BE2C (cell line): Measurements from ENCODE around the gene PRKCB.
"Not testable (repeated sequence)": the region's sequence is repeated elsewhere in the genome, so short reads cannot be mapped to it uniquely, and the experiment has no call there.

Experiments
- DNase-seq: peaks from one replicate; pipeline ENCODE4 v3.0.0-alpha.2; 2020
- H3K27me3 ChIP-seq: fragments of 250-450 bp; sonication (Bioruptor Pico); 2 replicates; pipeline ENCODE4 v1.5.1; 2020; ENCODE audit warnings: mild to moderate bottlenecking
- H3K36me3 ChIP-seq: fragments of 250-450 bp; sonication (Bioruptor Pico); 2 replicates; pipeline ENCODE4 v1.5.1; 2020; ENCODE audit warnings: mild to moderate bottlenecking
- H3K4me1 ChIP-seq: fragments of 250-450 bp; sonication (Bioruptor Pico); 2 replicates; pipeline ENCODE4 v1.5.1; 2020
- H3K4me3 ChIP-seq: 2 replicates; pipeline ENCODE4 v1.5.1; 2011; ENCODE audit warnings: low read depth, low read length
- H3K9me3 ChIP-seq: fragments of 250-450 bp; sonication (Bioruptor Pico); 2 replicates; pipeline ENCODE4 v1.5.1; 2020
- CTCF ChIP-seq: IDR thresholded peaks from 2 replicates; pipeline ENCODE4 v1.5.1; 2012; ENCODE audit warnings: mild to moderate bottlenecking, low read depth, low read length

PRKCB gene

GRCh38 chr16:24015923-24016322, 180.1 kb downstream of the PRKCB start:
- Histone ChIP-seq H3K4me1 (no peaks in the 10 kb centered on the region), H3K36me3 (no peaks in the 10 kb centered on the region), H3K9me3 (no peaks in the 10 kb centered on the region), H3K27me3 (no peaks in the 10 kb centered on the region), H3K4me3 (no peak overlapping the region)
- DNase-seq = no peak
- TF ChIP-seq CTCF = no peak

DNA sequence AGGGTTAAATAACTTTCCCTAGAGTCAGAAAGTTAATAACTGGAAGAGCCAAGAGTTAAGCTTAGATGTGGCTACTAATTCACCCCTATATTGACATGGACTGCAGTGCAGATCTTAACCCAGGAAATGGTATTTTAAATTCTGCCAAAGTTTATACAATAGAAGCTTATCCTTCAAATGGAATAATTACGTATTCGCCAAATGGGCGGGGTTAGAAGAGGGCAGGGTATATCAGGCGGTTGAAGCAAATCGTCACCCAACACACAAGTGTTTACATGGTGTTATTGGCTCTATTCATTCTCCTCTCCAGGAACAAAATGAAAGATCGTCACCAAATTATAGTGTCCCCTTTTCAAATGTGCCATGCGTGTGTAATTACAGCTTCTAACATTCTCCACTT, 182.7 kb downstream of the PRKCB start:
- no peak for DNase-seq
- no peak for TF ChIP-seq CTCF
- Histone ChIP-seq H3K4me3 (no peak overlapping the region), H3K36me3 (no peaks in the 10 kb centered on the region), H3K4me1 (no peaks in the 10 kb centered on the region), H3K9me3 (no peaks in the 10 kb centered on the region), H3K27me3 (no peaks in the 10 kb centered on the region)

- no peak for DNase-seq
- no peak for TF ChIP-seq CTCF
- H3K27me3 ChIP-seq = no peaks in the 10 kb centered on the region; the same call in 1 of the 2 replicates
Observed at GRCh38 chr16:24022797-24023196, 187.0 kb downstream of the PRKCB start.

DNA sequence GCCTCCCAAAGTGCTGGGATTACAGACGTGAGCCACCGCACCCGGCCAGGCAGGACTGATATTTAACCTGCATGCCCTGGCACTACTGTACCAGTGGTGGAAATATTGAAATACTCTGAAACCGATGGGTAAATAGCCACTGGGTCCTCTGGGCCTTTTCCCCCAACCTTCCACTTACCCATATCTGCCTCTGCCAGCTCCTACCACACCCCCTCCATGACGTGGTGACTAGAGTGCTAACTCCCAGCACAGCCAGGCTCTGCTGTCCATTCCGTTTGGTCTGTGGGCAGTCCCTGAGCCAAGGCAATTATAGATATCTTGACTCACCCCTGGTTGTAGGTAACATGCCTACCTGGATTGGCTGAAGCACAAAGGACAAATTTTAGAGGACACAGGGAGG, 187.8 kb downstream of the PRKCB start:
- H3K36me3 ChIP-seq = no peaks in the 10 kb centered on the region
- TF ChIP-seq CTCF = no peak
- no peaks in the 10 kb centered on the region for H3K9me3 ChIP-seq

More at GRCh38 chr16:24022797-24023196, 187.0 kb downstream of the PRKCB start:
- no peaks in the 10 kb centered on the region for H3K36me3 ChIP-seq
- H3K4me3 ChIP-seq = no peak overlapping the region
- H3K4me1 ChIP-seq = no peaks in the 10 kb centered on the region
- no peaks in the 10 kb centered on the region for H3K9me3 ChIP-seq

DNA sequence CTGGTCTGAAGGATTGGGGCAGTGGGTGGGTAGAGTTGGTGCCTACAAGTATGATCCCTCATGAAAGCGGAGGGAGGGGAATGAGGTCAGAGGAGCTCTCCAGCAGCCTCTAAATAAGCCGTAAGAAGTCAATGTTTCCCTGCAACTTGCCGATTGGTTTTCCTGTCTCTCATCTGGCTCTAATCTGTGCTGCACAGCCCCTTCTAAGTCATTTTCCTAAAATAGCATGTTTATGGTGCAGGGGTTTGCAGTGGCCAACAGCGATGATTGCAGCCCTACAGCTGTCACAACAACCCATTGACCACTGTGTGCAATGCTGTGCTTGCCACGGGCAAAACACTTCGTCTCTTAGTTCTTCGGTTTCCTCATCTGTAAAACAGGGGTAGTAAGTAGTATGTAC, 189.2 kb downstream of the PRKCB start:
- no peaks in the 10 kb centered on the region; the same call in 1 of the 2 replicates for H3K27me3 ChIP-seq
- no peaks in the 10 kb centered on the region for H3K36me3 ChIP-seq
- TF ChIP-seq CTCF = no peak
- no peaks in the 10 kb centered on the region for H3K9me3 ChIP-seq
- no peak for DNase-seq
- H3K4me3 ChIP-seq = no peak overlapping the region
- H3K4me1 ChIP-seq = no peaks in the 10 kb centered on the region

More for the DNA sequence above, 187.8 kb downstream of the PRKCB start:
- no peaks in the 10 kb centered on the region for H3K4me1 ChIP-seq
- no peaks in the 10 kb centered on the region; the same call in 1 of the 2 replicates for H3K27me3 ChIP-seq
- H3K4me3 ChIP-seq = no peak overlapping the region
- DNase-seq = no peak

GRCh38 chr16:24027466-24027865, 191.7 kb downstream of the PRKCB start:
- Histone ChIP-seq H3K27me3 (no peaks in the 10 kb centered on the region; the same call in 1 of the 2 replicates), H3K4me1 (no peaks in the 10 kb centered on the region), H3K9me3 (no peaks in the 10 kb centered on the region), H3K36me3 (no peaks in the 10 kb centered on the region), H3K4me3 (no peak overlapping the region)
- no peak for TF ChIP-seq CTCF
- no peak for DNase-seq

- not testable (repeated sequence) for DNase-seq, H3K4me3 ChIP-seq, H3K27me3 ChIP-seq, H3K36me3 ChIP-seq, H3K4me1 ChIP-seq, H3K9me3 ChIP-seq
Observed at GRCh38 chr16:24029841-24030240, 194.1 kb downstream of the PRKCB start.
